Uterus (tissue), 4 donors: ENCODE data around the gene CORO7. TPM values are rescaled to one million over a fixed set of nuclear protein-coding genes. Genes with fewer than 3 reads are reported as not detected.
A peak's percentile ranks its signal among the peaks of the same experiment; 100 is the strongest.

Experiments used
- DNase-seq, 2 donors: peaks; one replicate each; pipeline ENCODE4 v3.0.0-alpha.2; 2019 to 2020
- H3K27ac ChIP-seq, 2 donors: fragments of 200-600 bp; sonication (generic); 1 replicate in 1 of 2; 2 replicates in 1 of 2; pipeline ENCODE4 v1.5.1; 2016 to 2018
- H3K27me3 ChIP-seq, 2 donors: fragments of 200-600 bp; sonication (generic); one replicate each; pipeline ENCODE4 v1.5.1; 2018 to 2019; ENCODE audit warnings: control low read depth in 1 of 2
- H3K36me3 ChIP-seq, 2 donors: fragments of 200-600 bp; sonication (generic); one replicate each; pipeline ENCODE4 v1.5.1; 2019; ENCODE audit warnings: control low read depth in 1 of 2
- H3K4me1 ChIP-seq, 2 donors: fragments of 200-600 bp; sonication (generic); one replicate each; pipeline ENCODE4 v1.5.1; 2018 to 2019; ENCODE audit warnings: control low read depth in 1 of 2
- H3K4me3 ChIP-seq, 2 donors: fragments of 200-600 bp; sonication (generic); 1 replicate in 1 of 2; 2 replicates in 1 of 2; pipeline ENCODE4 v1.5.1; 2018 to 2019; ENCODE audit warnings: mild to moderate bottlenecking in 1 of 2
- H3K9me3 ChIP-seq, 2 donors: fragments of 200-600 bp; sonication (generic); one replicate each; pipeline ENCODE4 v1.5.1; 2019; ENCODE audit warnings: control low read depth in 1 of 2
- CTCF ChIP-seq, 4 experiments: fragments of 200-600 bp in 2 of 4; fragments of 450-650 bp in 2 of 4; sonication (generic) in 2 of 4; IDR thresholded peaks; one replicate each; pipeline ENCODE4 v1.5.1; 2016 to 2019; ENCODE audit warnings: antibody characterized with exemption in 4 of 4, mild to moderate bottlenecking in 2 of 4, moderate library complexity in 1 of 4
- POLR2A ChIP-seq, 2 donors: fragments of 450-650 bp; IDR thresholded peaks; one replicate each; pipeline ENCODE4 v1.6.1; 2016; ENCODE audit warnings: antibody characterized with exemption in 2 of 2, mild to moderate bottlenecking in 1 of 2, moderate library complexity in 1 of 2
- intact Hi-C: fragments of 100-400 bp; cut with DNase I; formaldehyde crosslinking; loops from one replicate; pipeline ENCODE4 v1.15.1; 2023; ENCODE audit warnings: low total_unique reads
- total RNA-seq, 4 donors: library from RNA; depleted of rRNA in 3 of 4; stranded (reverse); fragments of >200 nt in 3 of 4; gene quantifications; one replicate each; pipeline versions ENCODE4 v1.1.0 to v1.2.4, GENCODE V29; 2014 to 2023
- donor health status: DM: yes; HTN: yes; CAD: no.

The CORO7 gene
- total RNA-seq, 4 donors from 2014 or later, result 13.8 to 52.1 (median 30.0) TPM

DNA sequence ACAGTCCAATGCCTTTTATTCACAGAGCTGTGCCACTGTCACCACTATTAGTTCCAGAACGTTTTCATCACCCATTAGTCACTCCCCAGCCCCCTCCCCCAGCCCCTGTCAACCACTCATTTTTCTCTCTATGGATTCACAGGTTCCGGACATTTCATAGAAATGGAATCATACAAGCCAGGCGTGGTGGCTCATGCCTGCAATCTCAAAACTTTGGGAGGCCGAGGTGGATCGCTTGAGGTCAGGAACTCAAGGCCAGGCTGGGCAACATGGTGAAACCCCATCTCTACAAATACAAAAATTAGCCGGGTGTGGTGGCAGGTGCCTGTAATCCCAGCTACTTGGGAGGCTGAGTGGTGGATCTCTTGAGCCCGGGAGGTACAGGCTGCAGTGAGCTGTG lies 64.5 kb downstream of the CORO7 start:
- H3K36me3 ChIP-seq, result no peaks in the 10 kb centered on the region
- no peak for DNase-seq
- TF ChIP-seq CTCF (IDR thresholded peaks at IDR 0.05) (no peak), POLR2A (IDR thresholded peaks at IDR 0.05) (no peak)
- H3K4me3 ChIP-seq, result peak overlapping the region in 1 of 2 donors; percentile 93
- H3K27me3 ChIP-seq, result no peaks in the 10 kb centered on the region
- no peaks in the 10 kb centered on the region for H3K9me3 ChIP-seq
- peak overlapping the region in 1 of 2 donors; percentile 88 for H3K27ac ChIP-seq
- intact Hi-C loops, result no loop called here
- no peaks in the 10 kb centered on the region for H3K4me1 ChIP-seq

GRCh38 chr16:4350787-4351659 lies 65.4 kb downstream of the CORO7 start, which contains the start of gene PAM16:
TSS of gene PAM16 (minus strand) at chr16:4351321. CDS start at chr16:4351234, 87 bp downstream.
- DNase-seq, result peak; percentile 97 to 98
- Histone ChIP-seq H3K27ac (peak within 1 kb of the TSS; percentile 79 to 88), H3K4me1 (no peaks in the 10 kb centered on the region), H3K27me3 (no peaks in the 10 kb centered on the region), H3K9me3 (no peaks in the 10 kb centered on the region), H3K4me3 (peak within 1 kb of the TSS; percentile 56 to 93), H3K36me3 (no peaks in the 10 kb centered on the region)
- TF ChIP-seq CTCF (IDR thresholded peaks at IDR 0.05) (peak in 3 of 4 experiments; percentile 14 to 22 (median 20)), POLR2A (IDR thresholded peaks at IDR 0.05) (peak in 1 of 2 donors; percentile 50)
- intact Hi-C loops, result no loop called here

- Histone ChIP-seq H3K27me3 (no peaks in the 10 kb centered on the region), H3K36me3 (no peaks in the 10 kb centered on the region), H3K27ac (peak overlapping the region; percentile 79 to 88), H3K4me3 (peak overlapping the region; percentile 56 to 93), H3K4me1 (no peaks in the 10 kb centered on the region), H3K9me3 (no peaks in the 10 kb centered on the region)
- no peak for DNase-seq
- intact Hi-C loops, result no loop called here
- TF ChIP-seq CTCF (IDR thresholded peaks at IDR 0.05) (no peak), POLR2A (IDR thresholded peaks at IDR 0.05) (no peak)
Measured at GRCh38 chr16:4350365-4350786, 66.0 kb downstream of the CORO7 start.

- Histone ChIP-seq H3K4me3 (no peak overlapping the region), H3K27me3 (no peaks in the 10 kb centered on the region), H3K9me3 (no peaks in the 10 kb centered on the region), H3K4me1 (no peaks in the 10 kb centered on the region), H3K36me3 (no peaks in the 10 kb centered on the region), H3K27ac (no peak overlapping the region)
- no peak for DNase-seq
- intact Hi-C loops, result no loop called here
- TF ChIP-seq CTCF (IDR thresholded peaks at IDR 0.05) (no peak), POLR2A (IDR thresholded peaks at IDR 0.05) (no peak)
Measured at GRCh38 chr16:4349332-4349731, 67.1 kb downstream of the CORO7 start.
